Esophagus muscularis mucosa (tissue), 4 donors: ENCODE data around the gene DNAH6.

ENCODE experiments used
- CTCF ChIP-seq, 3 experiments: fragments of 200-600 bp in 2 of 3; fragments of 450-650 bp in 1 of 3; sonication (generic) in 2 of 3; IDR thresholded peaks; one replicate each; pipeline ENCODE4 v1.5.1; 2017 to 2019; ENCODE audit warnings: antibody characterized with exemption in 3 of 3, mild to moderate bottlenecking in 2 of 3, moderate library complexity in 1 of 3
- EP300 ChIP-seq: sonication (generic); formaldehyde crosslinking; IDR thresholded peaks from one replicate; pipeline ENCODE4 v1.6.1; 2017; ENCODE audit warnings: antibody characterized with exemption
- POLR2A ChIP-seq: fragments of 450-650 bp; IDR thresholded peaks from one replicate; pipeline ENCODE4 v1.6.1; 2017; ENCODE audit warnings: antibody characterized with exemption, moderate library complexity, mild to moderate bottlenecking, low read depth

GRCh38 chr2:84545005-84545404, 28.7 kb downstream of the DNAH6 start:
- TF ChIP-seq EP300, result no peak
- no peak for TF ChIP-seq CTCF (IDR thresholded peaks at IDR 0.05)
- TF ChIP-seq POLR2A, result no peak
